ENCODE data around the gene NECAP2. TPM values are rescaled to one million over a fixed set of nuclear protein-coding genes. Genes with fewer than 3 reads are reported as not detected.
"Not testable (repeated sequence)": the region's sequence is repeated elsewhere in the genome, so short reads cannot be mapped to it uniquely, and the experiment has no call there.

The NECAP2 gene
- total RNA-seq, 4 donors from 2014 or later = 26.2 to 43.9 (median 37.5) TPM

- DNase-seq (ENCODE audit: extremely low spot score) = no peak
- WGBS = 98% methylated on average over 8 of the region's 12 CpGs
- Histone ChIP-seq H3K9me3 (no peaks in the 10 kb centered on the region), H3K4me3 (no peak overlapping the region), H3K36me3 (peaks cover 78 to 98% (median 91%) of the 10 kb centered on the region in 4 donors), H3K4me1 (no peaks in the 10 kb centered on the region), H3K27ac (replicated peaks in 1 of 4) (no peak overlapping the region), H3K27me3 (no peaks in the 10 kb centered on the region)
- intact Hi-C loops (cut with DNase I) = no loop called here
- TF ChIP-seq POLR2AphosphoS5 (IDR thresholded peaks at IDR 0.05) = no peak
- no peak for TF ChIP-seq POLR2A (IDR thresholded peaks at IDR 0.05; ENCODE audit: low read depth)
- no peak for TF ChIP-seq CTCF (IDR thresholded peaks at IDR 0.05)
- TF ChIP-seq EP300 (IDR thresholded peaks at IDR 0.05) = no peak
Observed at GRCh38 chr1:16478091-16478490, 37.6 kb downstream of the NECAP2 start.

- 97% methylated on average over 21 of the region's 26 CpGs for WGBS
- H3K36me3 ChIP-seq = peaks cover 54 to 98% (median 83%) of the 10 kb centered on the region in 4 donors
- DNase-seq (ENCODE audit: extremely low spot score); H3K4me1 ChIP-seq; H3K4me3 ChIP-seq; intact Hi-C loops (cut with DNase I); H3K27me3 ChIP-seq; H3K27ac ChIP-seq (replicated peaks in 1 of 4); H3K9me3 ChIP-seq: not testable (repeated sequence)
Observed at GRCh38 chr1:16483146-16483545, 42.6 kb downstream of the NECAP2 start.

GRCh38 chr1:16483639-16484500 is 43.3 kb downstream of the NECAP2 start:
- DNase-seq (ENCODE audit: extremely low spot score); H3K27me3 ChIP-seq; H3K4me1 ChIP-seq; intact Hi-C loops (cut with DNase I); H3K27ac ChIP-seq (replicated peaks in 1 of 4); H3K4me3 ChIP-seq; H3K9me3 ChIP-seq: not testable (repeated sequence)
- H3K36me3 ChIP-seq = peaks cover 48 to 96% (median 79%) of the 10 kb centered on the region in 4 donors
- WGBS = 92% methylated on average over 21 of the region's 45 CpGs

GRCh38 chr1:16484501-16484835 is 43.9 kb downstream of the NECAP2 start:
- Histone ChIP-seq H3K36me3 (peaks cover 49 to 98% (median 79%) of the 10 kb centered on the region in 4 donors), H3K9me3 (no peaks in the 10 kb centered on the region), H3K27me3 (no peaks in the 10 kb centered on the region), H3K27ac (replicated peaks in 1 of 4) (no peak overlapping the region), H3K4me1 (no peaks in the 10 kb centered on the region), H3K4me3 (no peak overlapping the region)
- TF ChIP-seq EP300 (IDR thresholded peaks at IDR 0.05) (no peak), CTCF (IDR thresholded peaks at IDR 0.05) (no peak), POLR2AphosphoS5 (IDR thresholded peaks at IDR 0.05) (no peak), POLR2A (IDR thresholded peaks at IDR 0.05; ENCODE audit: low read depth) (no peak)
- intact Hi-C loops (cut with DNase I) = no loop called here
- 96% methylated on average over 5 of the region's 8 CpGs for WGBS
- no peak for DNase-seq (ENCODE audit: extremely low spot score)

- no peak for TF ChIP-seq POLR2A (IDR thresholded peaks at IDR 0.05; ENCODE audit: low read depth)
- no peak for TF ChIP-seq CTCF (IDR thresholded peaks at IDR 0.05)
- TF ChIP-seq POLR2AphosphoS5 (IDR thresholded peaks at IDR 0.05) = no peak
- TF ChIP-seq EP300 (IDR thresholded peaks at IDR 0.05) = no peak
- peaks cover 46 to 98% (median 78%) of the 10 kb centered on the region in 4 donors for H3K36me3 ChIP-seq
- no peak for DNase-seq (ENCODE audit: extremely low spot score)
- no peaks in the 10 kb centered on the region for H3K9me3 ChIP-seq
- no peak overlapping the region for H3K27ac ChIP-seq (replicated peaks in 1 of 4)
- intact Hi-C loops (cut with DNase I) = no loop called here
- WGBS = 86% methylated on average over 5 of the region's 6 CpGs
- H3K27me3 ChIP-seq = no peaks in the 10 kb centered on the region
- H3K4me3 ChIP-seq = no peak overlapping the region
- H3K4me1 ChIP-seq = no peaks in the 10 kb centered on the region
Observed at GRCh38 chr1:16484931-16485330, 44.4 kb downstream of the NECAP2 start.

GRCh38 chr1:16486316-16486715 is 45.8 kb downstream of the NECAP2 start:
- DNase-seq (ENCODE audit: extremely low spot score); H3K27ac ChIP-seq (replicated peaks in 1 of 4); H3K4me1 ChIP-seq; H3K27me3 ChIP-seq; intact Hi-C loops (cut with DNase I); H3K9me3 ChIP-seq; H3K4me3 ChIP-seq: not testable (repeated sequence)
- peaks cover 38 to 95% (median 74%) of the 10 kb centered on the region in 4 donors for H3K36me3 ChIP-seq
- 73% methylated on average over 6 of the region's 8 CpGs for WGBS

- DNase-seq (ENCODE audit: extremely low spot score); H3K4me3 ChIP-seq; intact Hi-C loops (cut with DNase I); H3K27ac ChIP-seq (replicated peaks in 1 of 4); H3K27me3 ChIP-seq; H3K9me3 ChIP-seq; H3K4me1 ChIP-seq: not testable (repeated sequence)
- H3K36me3 ChIP-seq = peaks cover 34 to 88% (median 69%) of the 10 kb centered on the region in 4 donors
Observed at GRCh38 chr1:16487011-16487410, 46.5 kb downstream of the NECAP2 start.

- 90% methylated on average over 6 of the region's 9 CpGs for WGBS
- DNase-seq (ENCODE audit: extremely low spot score); H3K27ac ChIP-seq (replicated peaks in 1 of 4); intact Hi-C loops (cut with DNase I); H3K27me3 ChIP-seq; H3K9me3 ChIP-seq; H3K4me3 ChIP-seq: not testable (repeated sequence)
- Histone ChIP-seq H3K36me3 (peaks cover 19 to 65% (median 49%) of the 10 kb centered on the region in 4 donors), H3K4me1 (peaks cover 0 to 15% (median 0%) of the 10 kb centered on the region in 4 donors)
Observed at GRCh38 chr1:16489195-16489880, 48.8 kb downstream of the NECAP2 start.

Data from esophagus muscularis mucosa (tissue), 4 donors.